GM10266 (cell line): ENCODE measurements around the gene GDPGP1.
A peak's percentile ranks its signal among the peaks of the same experiment; 100 is the strongest.

Source experiments
- DNase-seq: peaks from one replicate; pipeline ENCODE4 v3.0.0; 2012; ENCODE audit errors: extremely low spot score
- TF ChIP-seq, protein P1 (sequence below): IDR thresholded peaks from 2 replicates; pipeline ENCODE4 v1.5.1; 2012; ENCODE audit warnings: mild to moderate bottlenecking, low read depth; ENCODE audit not compliant: control insufficient read depth, insufficient read depth; ENCODE audit errors: missing control alignments

GDPGP1 gene

DNA sequence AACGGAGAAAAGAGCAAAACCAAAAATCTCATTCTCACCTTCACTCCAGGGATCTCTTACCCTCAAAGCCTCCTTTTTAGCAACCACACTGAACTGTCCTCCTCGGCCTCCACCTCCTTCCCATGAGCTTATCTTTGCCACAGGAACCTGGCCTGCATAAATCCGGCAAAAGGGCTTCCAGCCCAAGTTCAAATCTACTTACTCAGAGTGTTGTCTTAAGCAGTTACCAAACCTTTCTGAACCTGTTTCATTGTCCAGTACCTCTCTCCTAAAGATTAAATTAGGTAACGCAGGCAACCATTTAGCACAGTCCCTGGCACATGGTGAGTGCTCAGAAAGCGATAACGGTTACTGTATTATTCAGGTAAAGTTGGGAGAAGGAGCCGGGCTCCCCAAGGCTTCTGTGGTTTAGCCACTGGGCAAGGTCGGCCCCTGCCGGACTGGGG, 1.0 kb upstream of the GDPGP1 start:
- DNase-seq = no peak
- TF ChIP-seq, protein P1, sequence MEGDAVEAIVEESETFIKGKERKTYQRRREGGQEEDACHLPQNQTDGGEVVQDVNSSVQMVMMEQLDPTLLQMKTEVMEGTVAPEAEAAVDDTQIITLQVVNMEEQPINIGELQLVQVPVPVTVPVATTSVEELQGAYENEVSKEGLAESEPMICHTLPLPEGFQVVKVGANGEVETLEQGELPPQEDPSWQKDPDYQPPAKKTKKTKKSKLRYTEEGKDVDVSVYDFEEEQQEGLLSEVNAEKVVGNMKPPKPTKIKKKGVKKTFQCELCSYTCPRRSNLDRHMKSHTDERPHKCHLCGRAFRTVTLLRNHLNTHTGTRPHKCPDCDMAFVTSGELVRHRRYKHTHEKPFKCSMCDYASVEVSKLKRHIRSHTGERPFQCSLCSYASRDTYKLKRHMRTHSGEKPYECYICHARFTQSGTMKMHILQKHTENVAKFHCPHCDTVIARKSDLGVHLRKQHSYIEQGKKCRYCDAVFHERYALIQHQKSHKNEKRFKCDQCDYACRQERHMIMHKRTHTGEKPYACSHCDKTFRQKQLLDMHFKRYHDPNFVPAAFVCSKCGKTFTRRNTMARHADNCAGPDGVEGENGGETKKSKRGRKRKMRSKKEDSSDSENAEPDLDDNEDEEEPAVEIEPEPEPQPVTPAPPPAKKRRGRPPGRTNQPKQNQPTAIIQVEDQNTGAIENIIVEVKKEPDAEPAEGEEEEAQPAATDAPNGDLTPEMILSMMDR = peak; percentile 43

DNA sequence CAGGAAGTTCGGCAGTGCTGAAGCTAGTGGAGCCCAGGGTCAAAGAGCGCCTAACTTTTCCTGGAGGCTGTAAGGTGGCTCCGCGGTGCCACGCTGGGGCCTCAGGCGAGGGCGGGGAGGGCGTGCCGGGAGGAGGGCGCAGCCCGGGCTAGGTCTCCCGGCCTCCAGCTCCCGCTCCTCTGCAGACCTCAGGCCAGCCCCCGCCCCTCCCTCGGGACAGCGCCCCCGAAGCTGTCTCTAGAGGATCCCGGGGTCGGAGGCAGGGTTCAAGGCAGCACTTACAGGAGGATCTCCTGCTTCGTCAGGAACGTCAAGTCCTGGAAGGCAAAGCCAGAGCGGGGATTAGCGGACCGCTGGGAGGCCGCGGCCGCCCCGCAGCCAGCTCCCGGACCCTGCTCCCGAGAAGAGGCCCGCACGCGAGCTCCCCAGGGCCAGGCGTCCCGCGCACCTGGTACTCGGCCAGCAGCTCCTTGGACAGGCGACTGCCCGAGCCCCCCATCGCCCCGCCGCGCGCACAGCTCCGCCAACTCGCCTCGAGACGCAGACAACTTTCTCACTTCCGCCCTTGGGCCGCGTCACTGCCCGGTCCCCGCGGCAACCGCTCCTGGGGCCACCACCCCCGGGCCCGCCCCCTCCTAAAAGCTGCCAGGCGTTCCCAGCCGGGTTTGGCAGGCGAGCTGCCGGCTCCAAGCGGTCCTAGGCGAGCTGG, 468 bp upstream of the GDPGP1 start, which contains the start of gene CIB1:
Gene CIB1, minus strand, starts transcription at position 555 of the 709 bp plus-strand sequence. Its CDS starts 56 bp downstream, at position 499.
- TF ChIP-seq, protein P1 = no peak
- peak; percentile 59 for DNase-seq

DNA sequence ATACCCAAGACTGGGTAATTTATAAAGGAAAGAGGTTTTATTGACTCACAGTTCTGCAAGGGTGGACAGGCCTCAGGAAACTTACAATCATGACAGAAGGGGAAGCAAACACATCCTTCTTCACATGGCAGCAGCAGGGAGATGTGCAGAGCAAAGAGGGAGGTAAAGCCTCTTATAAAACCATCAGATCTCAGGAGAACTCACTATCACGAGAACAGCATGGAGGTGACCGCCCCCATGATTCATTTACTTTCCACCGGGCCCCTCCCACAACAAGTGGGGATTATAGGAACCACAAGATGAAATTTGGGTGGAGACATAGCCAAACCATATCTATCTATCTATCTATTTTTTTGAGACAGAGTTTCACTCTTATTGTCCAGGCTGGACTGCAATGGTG, 5.4 kb downstream of the GDPGP1 start:
- no peak for DNase-seq
- TF ChIP-seq, protein P1 = no peak

DNA sequence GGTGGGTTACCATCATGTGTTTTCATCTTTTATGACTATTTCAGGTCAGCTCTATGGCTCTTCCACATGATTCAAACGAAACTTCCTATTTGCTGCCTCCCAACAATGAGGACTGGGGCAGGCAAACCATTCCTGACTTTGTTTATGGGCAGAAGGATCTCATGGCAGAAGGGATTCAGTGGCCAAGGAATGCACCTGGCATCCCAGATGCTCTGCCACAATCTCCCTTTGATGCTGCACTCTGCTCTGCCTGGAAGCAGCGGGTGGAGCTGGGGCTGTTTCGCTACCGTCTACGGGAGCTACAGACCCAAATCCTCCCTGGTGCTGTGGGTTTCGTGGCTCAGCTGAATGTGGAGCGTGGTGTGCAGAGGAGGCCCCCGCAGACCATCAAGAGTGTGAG, 6.8 kb downstream of the GDPGP1 start:
- TF ChIP-seq, protein P1 = no peak
- no peak for DNase-seq

DNA sequence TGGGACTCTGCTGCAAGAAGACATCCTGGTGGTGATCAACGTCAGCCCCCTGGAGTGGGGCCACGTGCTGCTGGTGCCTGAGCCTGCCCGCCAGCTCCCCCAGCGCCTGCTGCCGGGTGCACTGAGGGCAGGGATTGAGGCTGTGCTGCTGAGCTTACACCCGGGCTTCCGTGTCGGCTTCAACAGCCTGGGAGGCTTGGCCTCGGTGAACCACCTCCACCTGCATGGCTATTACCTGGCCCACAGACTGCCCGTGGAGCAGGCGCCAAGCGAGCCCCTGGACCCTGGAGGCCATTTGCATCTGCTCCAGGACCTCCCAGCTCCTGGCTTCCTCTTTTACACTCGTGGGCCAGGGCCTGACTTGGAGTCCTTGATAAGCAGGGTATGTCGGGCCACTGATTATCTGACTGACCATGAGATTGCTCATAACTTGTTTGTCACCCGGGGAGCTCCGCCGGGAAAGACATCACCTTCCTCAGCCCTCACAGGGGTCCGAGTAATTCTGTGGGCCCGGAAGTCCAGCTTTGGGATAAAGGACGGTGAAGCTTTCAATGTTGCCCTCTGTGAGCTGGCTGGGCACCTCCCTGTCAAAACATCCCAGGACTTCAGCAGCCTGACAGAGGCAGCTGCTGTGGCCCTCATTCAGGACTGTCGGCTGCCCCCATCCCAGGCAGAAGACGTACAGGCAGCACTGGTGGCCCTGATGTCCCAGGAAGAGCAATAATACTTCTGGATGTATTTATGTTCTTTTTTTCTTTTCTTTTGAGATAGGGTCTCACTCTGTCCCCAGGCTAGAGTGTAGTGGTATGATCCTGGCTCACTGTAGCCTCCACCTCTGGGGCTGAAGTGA, 7.6 kb downstream of the GDPGP1 start:
- no peak for DNase-seq
- TF ChIP-seq, protein P1 = no peak

DNA sequence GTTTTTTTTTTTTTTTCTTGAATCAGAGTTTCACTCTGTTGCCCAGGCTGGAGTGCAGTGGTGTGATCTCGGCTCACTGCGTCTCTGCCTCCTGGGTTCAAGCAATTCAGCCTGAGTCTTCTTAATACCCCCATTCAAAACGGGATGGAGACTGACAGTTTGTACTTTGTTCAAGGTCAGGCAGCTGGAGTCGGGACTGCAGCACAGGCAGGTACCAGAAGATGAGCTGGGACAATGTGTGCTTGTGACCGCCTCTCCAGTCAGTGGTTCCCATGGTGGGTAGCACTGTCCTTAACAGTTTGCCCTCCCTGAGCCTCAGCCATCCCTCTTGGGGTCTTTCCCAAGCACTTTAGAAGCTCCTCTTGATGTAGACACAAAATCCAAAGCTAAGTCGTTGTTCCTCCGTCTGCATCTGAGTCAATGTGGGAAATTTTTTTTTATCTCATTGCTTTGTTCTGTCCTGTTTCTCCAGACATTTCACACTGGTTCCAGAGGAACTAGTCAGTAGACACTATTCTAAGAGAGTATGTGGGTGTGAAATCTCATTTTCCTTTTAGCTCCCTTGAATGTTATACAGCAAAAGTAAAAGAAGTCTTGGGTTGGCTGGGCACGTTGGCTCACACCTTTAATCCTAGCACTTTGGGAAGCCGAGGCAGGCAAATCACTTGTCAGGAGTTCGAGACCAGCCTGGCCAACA, 10.1 kb downstream of the GDPGP1 start:
- no peak for DNase-seq
- TF ChIP-seq, protein P1 = no peak
